ENCODE data around the gene FNDC10. TPM values are rescaled to one million over a fixed set of nuclear protein-coding genes. Genes with fewer than 3 reads are reported as not detected.
A peak's percentile ranks its signal among the peaks of the same experiment; 100 is the strongest.

FNDC10 gene
- total RNA-seq, 4 donors from 2014 or later, result 1.9 to 2.6 (median 2.2) TPM; not detected in 1

DNA sequence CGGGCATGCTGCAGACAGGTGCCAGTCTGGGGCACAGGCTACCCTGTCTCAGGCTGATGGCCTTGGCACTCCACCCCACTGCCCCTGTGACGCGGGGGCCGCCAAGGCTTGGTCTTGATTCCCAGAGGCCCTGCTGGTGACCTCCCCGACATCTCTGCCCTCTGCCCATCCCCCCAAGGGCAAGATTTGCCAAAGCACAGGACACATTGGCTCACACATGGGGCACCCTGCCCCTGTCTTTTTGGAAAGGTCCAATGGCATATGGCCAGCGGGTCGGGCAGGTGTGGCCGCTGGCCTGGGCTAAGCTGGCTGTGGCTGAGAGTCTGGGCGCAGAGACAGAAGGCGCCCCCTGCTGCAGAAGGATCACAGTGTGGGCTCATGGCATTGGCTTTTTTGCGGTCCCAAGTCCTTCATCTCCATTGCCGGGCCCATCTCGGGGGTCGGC, 20.0 kb upstream of the FNDC10 start:
- TF ChIP-seq, protein P1, sequence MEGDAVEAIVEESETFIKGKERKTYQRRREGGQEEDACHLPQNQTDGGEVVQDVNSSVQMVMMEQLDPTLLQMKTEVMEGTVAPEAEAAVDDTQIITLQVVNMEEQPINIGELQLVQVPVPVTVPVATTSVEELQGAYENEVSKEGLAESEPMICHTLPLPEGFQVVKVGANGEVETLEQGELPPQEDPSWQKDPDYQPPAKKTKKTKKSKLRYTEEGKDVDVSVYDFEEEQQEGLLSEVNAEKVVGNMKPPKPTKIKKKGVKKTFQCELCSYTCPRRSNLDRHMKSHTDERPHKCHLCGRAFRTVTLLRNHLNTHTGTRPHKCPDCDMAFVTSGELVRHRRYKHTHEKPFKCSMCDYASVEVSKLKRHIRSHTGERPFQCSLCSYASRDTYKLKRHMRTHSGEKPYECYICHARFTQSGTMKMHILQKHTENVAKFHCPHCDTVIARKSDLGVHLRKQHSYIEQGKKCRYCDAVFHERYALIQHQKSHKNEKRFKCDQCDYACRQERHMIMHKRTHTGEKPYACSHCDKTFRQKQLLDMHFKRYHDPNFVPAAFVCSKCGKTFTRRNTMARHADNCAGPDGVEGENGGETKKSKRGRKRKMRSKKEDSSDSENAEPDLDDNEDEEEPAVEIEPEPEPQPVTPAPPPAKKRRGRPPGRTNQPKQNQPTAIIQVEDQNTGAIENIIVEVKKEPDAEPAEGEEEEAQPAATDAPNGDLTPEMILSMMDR (IDR thresholded peaks at IDR 0.05), result no peak
- DNase-seq (ENCODE audit: low spot score) (no peak), ATAC-seq (ENCODE audit: low FRiP score) (no peak)

DNA sequence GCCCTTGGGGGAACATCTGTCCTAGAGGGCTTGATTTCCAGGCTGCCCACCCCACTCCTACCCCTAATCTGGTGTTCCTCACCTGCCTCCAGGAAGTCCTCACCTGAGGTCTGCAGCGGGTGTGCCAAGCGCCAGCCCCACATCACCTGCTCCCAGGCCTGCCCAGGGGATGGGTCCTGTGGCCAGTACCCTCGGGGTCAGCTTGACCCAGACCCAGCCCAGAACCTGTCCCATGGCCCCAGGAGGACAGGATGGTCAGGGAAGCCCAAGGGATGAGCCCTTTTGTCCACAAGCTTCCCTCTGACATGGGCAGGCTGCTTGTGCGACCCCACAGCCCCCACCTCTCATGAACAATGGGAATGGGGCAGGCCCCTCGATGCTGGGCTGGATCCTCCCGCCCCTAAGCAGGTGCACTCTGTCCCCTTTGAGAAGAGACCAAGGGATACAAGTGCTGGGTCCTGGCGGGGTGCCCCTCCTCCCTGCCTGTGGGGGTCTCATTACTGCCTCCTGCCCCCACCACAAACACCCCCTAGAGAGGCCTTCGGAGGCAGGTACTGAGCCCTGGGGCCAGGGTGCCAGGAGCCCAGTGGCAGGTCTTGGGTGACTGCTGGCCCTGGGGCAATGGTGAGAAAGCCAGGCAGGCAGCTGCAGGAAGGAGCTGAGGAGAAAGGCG, 18.6 kb upstream of the FNDC10 start:
- ATAC-seq (ENCODE audit: low FRiP score) (no peak), DNase-seq (ENCODE audit: low spot score) (no peak)
- TF ChIP-seq, protein P1 (IDR thresholded peaks at IDR 0.05), result no peak

DNA sequence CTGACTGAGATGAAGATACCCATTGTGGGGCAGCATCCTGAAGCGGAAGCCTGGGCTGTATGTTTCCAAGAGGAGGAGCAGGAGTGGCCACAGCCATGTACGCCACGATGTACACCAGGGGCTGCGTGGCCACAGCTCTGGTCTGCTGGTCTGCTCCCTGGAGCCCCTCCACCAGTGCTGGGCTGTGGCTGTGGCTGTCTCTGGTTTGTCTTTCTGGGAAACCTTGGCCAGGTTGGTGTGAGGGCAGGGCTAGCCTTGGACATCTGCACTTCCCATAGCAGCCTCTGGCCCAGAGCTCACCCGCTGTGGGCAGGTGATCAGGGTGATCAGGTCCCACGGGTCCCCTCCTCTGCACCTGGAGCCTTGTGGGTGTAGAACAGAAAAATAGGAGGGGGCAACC, 18.0 kb upstream of the FNDC10 start:
- DNase-seq (ENCODE audit: low spot score), result no peak
- TF ChIP-seq, protein P1 (IDR thresholded peaks at IDR 0.05), result no peak
- ATAC-seq (ENCODE audit: low FRiP score), result no peak

DNA sequence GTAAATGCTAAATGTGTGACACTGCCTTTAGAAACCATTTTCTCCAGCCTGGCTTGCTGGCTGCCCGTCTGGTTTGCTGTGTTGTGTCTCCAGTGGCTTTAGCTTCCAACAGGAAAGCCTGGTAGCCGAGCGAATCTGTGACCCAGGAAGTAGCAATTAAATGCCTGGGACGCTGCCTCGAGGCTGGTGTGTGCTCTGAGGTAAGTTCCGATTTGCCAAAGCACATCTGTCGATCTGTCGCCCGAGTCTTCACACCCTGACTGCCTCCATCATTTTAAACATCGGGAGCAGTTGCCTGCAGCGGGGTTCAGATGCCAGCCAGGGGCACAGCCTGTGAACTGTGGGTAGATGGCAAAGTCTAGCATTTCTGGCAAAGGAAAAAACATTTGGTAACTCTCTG, 17.6 kb upstream of the FNDC10 start:
- DNase-seq (ENCODE audit: low spot score) (no peak), ATAC-seq (ENCODE audit: low FRiP score) (no peak)

DNA sequence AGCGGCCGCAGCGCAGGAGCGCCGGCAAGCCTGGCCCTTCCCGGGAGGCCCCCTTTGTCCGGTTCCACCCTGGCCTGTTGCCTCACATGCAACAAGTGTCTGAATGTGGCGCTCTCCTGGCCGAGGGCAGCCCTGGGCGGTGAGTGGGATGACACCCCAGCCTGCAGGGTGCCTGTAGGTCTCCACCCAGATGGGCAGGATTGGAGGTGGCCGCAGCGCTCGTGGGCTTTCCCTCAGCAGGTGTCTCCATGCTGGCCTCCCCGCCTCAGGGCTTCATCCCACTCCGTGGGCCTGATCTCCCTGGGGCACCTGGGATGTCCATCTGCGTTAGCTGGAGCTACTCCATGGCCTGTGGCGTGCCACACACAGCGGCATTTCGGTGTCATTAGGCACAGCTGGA, 16.9 kb upstream of the FNDC10 start:
- DNase-seq (ENCODE audit: low spot score) (no peak), ATAC-seq (ENCODE audit: low FRiP score) (no peak)
- TF ChIP-seq, protein P1 (IDR thresholded peaks at IDR 0.05), result no peak

More for the DNA sequence above, 17.6 kb upstream of the FNDC10 start:
- TF ChIP-seq, protein P1 (IDR thresholded peaks at IDR 0.05), result no peak

DNA sequence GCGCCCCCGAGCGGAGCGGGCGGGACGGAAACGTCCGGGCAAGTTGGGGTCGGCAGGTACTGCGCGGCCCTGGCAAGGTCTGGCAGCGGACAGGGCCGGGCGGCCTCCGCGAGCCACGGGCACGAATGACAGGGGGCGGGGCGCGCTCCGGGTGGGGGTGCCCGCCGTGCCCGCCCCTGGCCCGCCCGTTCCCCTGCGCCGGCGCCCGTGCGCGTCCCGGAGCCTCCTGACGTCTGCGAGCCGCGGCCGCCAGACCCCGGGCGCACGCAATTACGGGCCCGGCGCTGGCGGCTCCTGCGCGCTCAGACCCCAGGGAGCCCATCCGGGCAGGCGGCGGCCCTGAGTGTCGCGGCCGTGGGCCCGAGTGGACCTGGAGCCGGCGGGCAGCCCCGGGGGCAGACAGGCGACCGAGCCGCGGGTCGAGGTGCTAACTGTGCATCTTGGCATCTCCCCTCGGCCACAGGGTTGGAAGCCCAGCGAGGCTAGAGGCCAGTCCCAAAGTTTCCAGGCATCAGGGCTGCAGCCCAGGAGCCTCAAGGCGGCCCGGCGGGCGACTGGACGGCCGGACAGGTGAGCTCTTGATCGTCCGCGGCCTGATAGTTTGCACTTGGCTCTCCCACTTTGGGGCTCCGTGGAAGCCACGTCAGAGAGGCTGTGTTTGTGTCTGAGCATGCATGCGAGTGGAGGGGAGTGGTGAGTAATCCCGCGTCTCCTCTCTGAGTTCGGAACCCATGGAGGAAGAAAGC, 16.3 kb upstream of the FNDC10 start:
- peak; percentile 50 for ATAC-seq (ENCODE audit: low FRiP score)
- DNase-seq (ENCODE audit: low spot score), result no peak
- TF ChIP-seq, protein P1 (IDR thresholded peaks at IDR 0.05), result no peak
